ENCODE results near the gene TPST2. TPM values are rescaled to one million over a fixed set of nuclear protein-coding genes. Genes with fewer than 3 reads are reported as not detected.

The TPST2 gene
- total RNA-seq, 1 experiment from 2014 or later: 95.0 TPM

GRCh38 chr22:26512149-26512793 lies 77.7 kb downstream of the TPST2 start, which contains the start of gene TFIP11:
Gene TFIP11 (minus strand): TSS chr22:26512473. CDS start chr22:26510272, 2,201 bp downstream.
- peak; percentile 95 for DNase-seq
- Histone ChIP-seq H3K4me3 (ENCODE audit: insufficient read depth, low read depth, low read length) (peak within 1 kb of the TSS; percentile 90), H3K36me3 (replicated peaks; ENCODE audit: control insufficient read depth, insufficient read depth, low read length) (peaks cover 13% of the 10 kb centered on the region), H3K27me3 (ENCODE audit: control insufficient read depth, insufficient read depth, low read length) (no peaks in the 10 kb centered on the region)

GRCh38 chr22:26508148-26508547 lies 81.8 kb downstream of the TPST2 start:
- no peak overlapping the region for H3K4me3 ChIP-seq (ENCODE audit: insufficient read depth, low read depth, low read length)
- DNase-seq: no peak
- H3K27me3 ChIP-seq (ENCODE audit: control insufficient read depth, insufficient read depth, low read length): no peaks in the 10 kb centered on the region
- peaks cover 28% of the 10 kb centered on the region for H3K36me3 ChIP-seq (replicated peaks; ENCODE audit: control insufficient read depth, insufficient read depth, low read length)

- Histone ChIP-seq H3K4me3 (ENCODE audit: insufficient read depth, low read depth, low read length) (no peak overlapping the region), H3K27me3 (ENCODE audit: control insufficient read depth, insufficient read depth, low read length) (no peaks in the 10 kb centered on the region), H3K36me3 (replicated peaks; ENCODE audit: control insufficient read depth, insufficient read depth, low read length) (peaks cover 36% of the 10 kb centered on the region)
- no peak for DNase-seq
Measured at GRCh38 chr22:26503758-26504157, 86.2 kb downstream of the TPST2 start.

GRCh38 chr22:26502688-26503561 lies 87.0 kb downstream of the TPST2 start:
- Histone ChIP-seq H3K4me3 (ENCODE audit: insufficient read depth, low read depth, low read length) (no peak overlapping the region), H3K27me3 (ENCODE audit: control insufficient read depth, insufficient read depth, low read length) (no peaks in the 10 kb centered on the region), H3K36me3 (replicated peaks; ENCODE audit: control insufficient read depth, insufficient read depth, low read length) (peaks cover 35% of the 10 kb centered on the region)
- DNase-seq: peak; percentile 85

- H3K4me3 ChIP-seq (ENCODE audit: insufficient read depth, low read depth, low read length): no peak overlapping the region
- H3K36me3 ChIP-seq (replicated peaks; ENCODE audit: control insufficient read depth, insufficient read depth, low read length): peaks cover 37% of the 10 kb centered on the region
- no peaks in the 10 kb centered on the region for H3K27me3 ChIP-seq (ENCODE audit: control insufficient read depth, insufficient read depth, low read length)
- DNase-seq: no peak
Measured at GRCh38 chr22:26501996-26502395, 87.9 kb downstream of the TPST2 start.

- Histone ChIP-seq H3K27me3 (ENCODE audit: control insufficient read depth, insufficient read depth, low read length) (no peaks in the 10 kb centered on the region), H3K36me3 (replicated peaks; ENCODE audit: control insufficient read depth, insufficient read depth, low read length) (peaks cover 44% of the 10 kb centered on the region), H3K4me3 (ENCODE audit: insufficient read depth, low read depth, low read length) (no peak overlapping the region)
- DNase-seq: no peak
Measured at GRCh38 chr22:26499188-26499703, 90.7 kb downstream of the TPST2 start.

GRCh38 chr22:26496456-26496855 lies 93.5 kb downstream of the TPST2 start:
- peaks cover 48% of the 10 kb centered on the region for H3K36me3 ChIP-seq (replicated peaks; ENCODE audit: control insufficient read depth, insufficient read depth, low read length)
- DNase-seq: no peak

GRCh38 chr22:26494506-26494905 lies 95.4 kb downstream of the TPST2 start:
- no peak overlapping the region for H3K4me3 ChIP-seq (ENCODE audit: insufficient read depth, low read depth, low read length)
- H3K27me3 ChIP-seq (ENCODE audit: control insufficient read depth, insufficient read depth, low read length): no peaks in the 10 kb centered on the region
- no peak for DNase-seq
- H3K36me3 ChIP-seq (replicated peaks; ENCODE audit: control insufficient read depth, insufficient read depth, low read length): peaks cover 54% of the 10 kb centered on the region

More at GRCh38 chr22:26496456-26496855, 93.5 kb downstream of the TPST2 start:
- H3K27me3 ChIP-seq (ENCODE audit: control insufficient read depth, insufficient read depth, low read length): no peaks in the 10 kb centered on the region
- no peak overlapping the region for H3K4me3 ChIP-seq (ENCODE audit: insufficient read depth, low read depth, low read length)

GRCh38 chr22:26492220-26492619 lies 97.7 kb downstream of the TPST2 start:
- peaks cover 63% of the 10 kb centered on the region for H3K36me3 ChIP-seq (replicated peaks; ENCODE audit: control insufficient read depth, insufficient read depth, low read length)
- no peaks in the 10 kb centered on the region for H3K27me3 ChIP-seq (ENCODE audit: control insufficient read depth, insufficient read depth, low read length)
- no peak for DNase-seq
- H3K4me3 ChIP-seq (ENCODE audit: insufficient read depth, low read depth, low read length): no peak overlapping the region

- Histone ChIP-seq H3K36me3 (replicated peaks; ENCODE audit: control insufficient read depth, insufficient read depth, low read length) (peaks cover 45% of the 10 kb centered on the region), H3K4me3 (ENCODE audit: insufficient read depth, low read depth, low read length) (no peak overlapping the region), H3K27me3 (ENCODE audit: control insufficient read depth, insufficient read depth, low read length) (no peaks in the 10 kb centered on the region)
- no peak for DNase-seq
Measured at GRCh38 chr22:26489447-26490036, 100.4 kb downstream of the TPST2 start.

GRCh38 chr22:26487996-26488395 lies 101.9 kb downstream of the TPST2 start:
- no peak for DNase-seq
- H3K36me3 ChIP-seq (replicated peaks; ENCODE audit: control insufficient read depth, insufficient read depth, low read length): peaks cover 35% of the 10 kb centered on the region
- H3K27me3 ChIP-seq (ENCODE audit: control insufficient read depth, insufficient read depth, low read length): no peaks in the 10 kb centered on the region
- no peak overlapping the region for H3K4me3 ChIP-seq (ENCODE audit: insufficient read depth, low read depth, low read length)

- peaks cover 26% of the 10 kb centered on the region for H3K36me3 ChIP-seq (replicated peaks; ENCODE audit: control insufficient read depth, insufficient read depth, low read length)
- no peak for DNase-seq
Measured at GRCh38 chr22:26486394-26486793, 103.5 kb downstream of the TPST2 start.

GRCh38 chr22:26485806-26486390 lies 104.0 kb downstream of the TPST2 start:
- no peak for DNase-seq

More at GRCh38 chr22:26486394-26486793, 103.5 kb downstream of the TPST2 start:
- Histone ChIP-seq H3K4me3 (ENCODE audit: insufficient read depth, low read depth, low read length) (no peak overlapping the region), H3K27me3 (ENCODE audit: control insufficient read depth, insufficient read depth, low read length) (no peaks in the 10 kb centered on the region)

GRCh38 chr22:26485013-26485412 lies 104.9 kb downstream of the TPST2 start:
- Histone ChIP-seq H3K36me3 (replicated peaks; ENCODE audit: control insufficient read depth, insufficient read depth, low read length) (peaks cover 26% of the 10 kb centered on the region), H3K27me3 (ENCODE audit: control insufficient read depth, insufficient read depth, low read length) (no peaks in the 10 kb centered on the region), H3K4me3 (ENCODE audit: insufficient read depth, low read depth, low read length) (no peak overlapping the region)
- DNase-seq: no peak

More at GRCh38 chr22:26485806-26486390, 104.0 kb downstream of the TPST2 start:
- Histone ChIP-seq H3K36me3 (replicated peaks; ENCODE audit: control insufficient read depth, insufficient read depth, low read length) (peaks cover 25% of the 10 kb centered on the region), H3K4me3 (ENCODE audit: insufficient read depth, low read depth, low read length) (no peak overlapping the region), H3K27me3 (ENCODE audit: control insufficient read depth, insufficient read depth, low read length) (no peaks in the 10 kb centered on the region)

Measured in H7 (cell line).